ENCODE measurements around the gene SULT2B1.
A peak's percentile ranks its signal among the peaks of the same experiment; 100 is the strongest.

SULT2B1 gene

GRCh38 chr19:48578891-48579290 lies 26.9 kb downstream of the SULT2B1 start:
- CTCF ChIA-PET: no interaction called here

DNA sequence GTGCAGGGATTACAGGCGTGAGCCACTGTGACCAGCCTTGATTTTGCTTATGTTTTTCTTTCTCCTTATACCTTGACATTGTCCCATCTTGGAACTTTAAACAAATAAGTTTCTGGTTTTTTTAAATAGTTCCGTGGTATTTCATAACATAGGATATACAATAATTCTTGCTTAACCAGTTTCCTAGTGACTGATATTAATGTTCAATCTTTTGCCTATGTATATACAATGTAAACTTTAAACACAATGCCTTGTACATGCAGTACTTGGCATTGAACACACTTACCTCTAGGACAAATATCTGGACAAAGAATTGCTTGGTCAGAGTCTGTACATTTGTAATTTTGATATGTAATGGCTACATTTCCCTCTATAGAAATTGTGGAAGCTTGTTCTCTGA lies 30.2 kb downstream of the SULT2B1 start:
- CTCF ChIA-PET: interaction anchor here (1.1 to 1.7 kb wide), 2 partner anchors 51 to 93 kb away, joined by 3 to 5 read pairs; no protein-coding TSS in a partner anchor
- POLR2A ChIA-PET (ENCODE audit: low non-redundant PET): no interaction called here
- no peak for TF ChIP-seq CTCF (conservative IDR thresholded peaks at IDR 0.05; ENCODE audit: low read depth)
- no peak for DNase-seq (ENCODE audit: low spot score)
- no peak overlapping the region for H3K27ac ChIP-seq

More at GRCh38 chr19:48578891-48579290, 26.9 kb downstream of the SULT2B1 start:
- H3K27ac ChIP-seq: no peak overlapping the region
- POLR2A ChIA-PET (ENCODE audit: low non-redundant PET): no interaction called here
- no peak for TF ChIP-seq CTCF (conservative IDR thresholded peaks at IDR 0.05; ENCODE audit: low read depth)
- no peak for DNase-seq (ENCODE audit: low spot score)

- ChIA-PET CTCF (no interaction called here), POLR2A (ENCODE audit: low non-redundant PET) (no interaction called here)
- no peak for TF ChIP-seq CTCF (conservative IDR thresholded peaks at IDR 0.05; ENCODE audit: low read depth)
- no peak for DNase-seq (ENCODE audit: low spot score)
- no peak overlapping the region for H3K27ac ChIP-seq
These were observed 35.4 kb downstream of the SULT2B1 start for GRCh38 chr19:48587387-48587786.

GRCh38 chr19:48588670-48589401 lies 36.9 kb downstream of the SULT2B1 start:
- ChIA-PET CTCF (interaction anchor here (0.6 to 1.8 kb wide), 15 partner anchors 18 to 269 kb away, joined by 3 to 7 read pairs (median 4); no protein-coding TSS in a partner anchor), POLR2A (ENCODE audit: low non-redundant PET) (interaction anchor here (0.6 kb wide), 1 partner anchor 30 kb away, joined by 3 read pairs; the partner anchor contains the start of genes RPL18 and SPHK2)
- TF ChIP-seq CTCF (conservative IDR thresholded peaks at IDR 0.05; ENCODE audit: low read depth): peak; percentile 93
- peak; percentile 93 for DNase-seq (ENCODE audit: low spot score)
- H3K27ac ChIP-seq: peak overlapping the region; percentile 74

GRCh38 chr19:48591021-48591420 lies 39.0 kb downstream of the SULT2B1 start:
- CTCF ChIA-PET: no interaction called here
- peak overlapping the region; percentile 74 for H3K27ac ChIP-seq

DNA sequence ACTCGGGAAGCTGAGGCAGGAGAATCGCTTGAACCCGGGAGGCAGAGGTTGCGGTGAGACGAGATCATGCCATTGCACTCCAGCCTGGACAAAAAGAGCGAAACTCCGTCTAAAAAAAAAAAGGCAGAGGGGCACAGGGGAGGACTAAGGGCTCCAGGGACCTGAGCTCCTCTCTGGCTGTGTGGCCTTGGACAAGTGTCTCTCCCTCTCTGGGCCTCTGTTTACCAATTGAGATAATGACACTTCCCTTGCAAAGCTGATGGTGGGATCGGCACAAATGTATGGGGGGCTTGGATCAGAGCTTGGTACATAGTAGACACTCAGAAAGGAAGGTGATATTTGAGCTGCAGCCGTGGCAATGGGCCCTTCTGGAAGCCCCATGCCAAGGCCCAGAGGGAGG lies 43.2 kb downstream of the SULT2B1 start:
- DNase-seq (ENCODE audit: low spot score): no peak
- ChIA-PET POLR2A (ENCODE audit: low non-redundant PET) (no interaction called here), CTCF (interaction anchor here (0.6 to 1.4 kb wide), 2 partner anchors 13 to 140 kb away, joined by 3 to 7 read pairs; partner anchors contain the start of gene KCNJ14)
- TF ChIP-seq CTCF (conservative IDR thresholded peaks at IDR 0.05; ENCODE audit: low read depth): no peak
- H3K27ac ChIP-seq: no peak overlapping the region

More at GRCh38 chr19:48591021-48591420, 39.0 kb downstream of the SULT2B1 start:
- TF ChIP-seq CTCF (conservative IDR thresholded peaks at IDR 0.05; ENCODE audit: low read depth): no peak
- no peak for DNase-seq (ENCODE audit: low spot score)
- POLR2A ChIA-PET (ENCODE audit: low non-redundant PET): no interaction called here

Data from RWPE1 (cell line).